ENCODE data around the gene PODXL2. TPM values are rescaled to one million over a fixed set of nuclear protein-coding genes. Genes with fewer than 3 reads are reported as not detected.

The PODXL2 gene
- polyA plus RNA-seq, 1 experiment, result 3.4 TPM

DNA sequence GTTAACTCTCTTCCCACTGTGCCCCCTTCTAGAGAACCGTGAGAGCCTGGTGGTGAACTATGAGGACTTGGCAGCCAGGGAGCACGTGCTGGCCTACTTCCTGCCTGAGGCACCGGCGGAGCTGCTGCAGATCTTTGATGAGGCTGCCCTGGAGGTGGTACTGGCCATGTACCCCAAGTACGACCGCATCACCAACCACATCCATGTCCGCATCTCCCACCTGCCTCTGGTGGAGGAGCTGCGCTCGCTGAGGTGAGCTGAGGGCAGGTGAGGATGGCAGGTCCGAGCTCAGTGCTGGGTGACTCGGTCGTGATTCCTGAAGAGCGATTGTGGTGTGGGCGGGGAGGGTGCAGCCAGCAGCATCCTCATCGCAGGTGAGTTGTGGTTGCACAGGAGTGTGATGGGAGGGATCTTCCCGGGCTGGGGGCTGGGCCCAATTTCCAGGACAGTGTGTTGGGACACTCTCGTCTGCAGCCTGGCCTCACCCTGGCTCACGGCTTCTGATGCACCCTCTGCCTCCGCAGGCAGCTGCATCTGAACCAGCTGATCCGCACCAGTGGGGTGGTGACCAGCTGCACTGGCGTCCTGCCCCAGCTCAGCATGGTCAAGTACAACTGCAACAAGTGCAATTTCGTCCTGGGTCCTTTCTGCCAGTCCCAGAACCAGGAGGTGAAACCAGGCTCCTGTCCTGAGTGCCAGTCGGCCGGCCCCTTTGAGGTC is 22.7 kb upstream of the PODXL2 start:
- Histone ChIP-seq H3K36me3 (ENCODE audit: control insufficient read depth, insufficient read depth, low read length) (peaks cover 8% of the 10 kb centered on the region), H3K27me3 (ENCODE audit: control insufficient read depth, insufficient read depth, low read length) (no peaks in the 10 kb centered on the region), H3K4me3 (ENCODE audit: low read depth, low read length) (no peak overlapping the region)
- CTCF ChIA-PET, result interaction anchor here (0.6 to 0.8 kb wide), 2 partner anchors 11 to 40 kb away, joined by 3 to 4 read pairs; no protein-coding TSS in a partner anchor
- TF ChIP-seq, protein P1, sequence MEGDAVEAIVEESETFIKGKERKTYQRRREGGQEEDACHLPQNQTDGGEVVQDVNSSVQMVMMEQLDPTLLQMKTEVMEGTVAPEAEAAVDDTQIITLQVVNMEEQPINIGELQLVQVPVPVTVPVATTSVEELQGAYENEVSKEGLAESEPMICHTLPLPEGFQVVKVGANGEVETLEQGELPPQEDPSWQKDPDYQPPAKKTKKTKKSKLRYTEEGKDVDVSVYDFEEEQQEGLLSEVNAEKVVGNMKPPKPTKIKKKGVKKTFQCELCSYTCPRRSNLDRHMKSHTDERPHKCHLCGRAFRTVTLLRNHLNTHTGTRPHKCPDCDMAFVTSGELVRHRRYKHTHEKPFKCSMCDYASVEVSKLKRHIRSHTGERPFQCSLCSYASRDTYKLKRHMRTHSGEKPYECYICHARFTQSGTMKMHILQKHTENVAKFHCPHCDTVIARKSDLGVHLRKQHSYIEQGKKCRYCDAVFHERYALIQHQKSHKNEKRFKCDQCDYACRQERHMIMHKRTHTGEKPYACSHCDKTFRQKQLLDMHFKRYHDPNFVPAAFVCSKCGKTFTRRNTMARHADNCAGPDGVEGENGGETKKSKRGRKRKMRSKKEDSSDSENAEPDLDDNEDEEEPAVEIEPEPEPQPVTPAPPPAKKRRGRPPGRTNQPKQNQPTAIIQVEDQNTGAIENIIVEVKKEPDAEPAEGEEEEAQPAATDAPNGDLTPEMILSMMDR (IDR thresholded peaks at IDR 0.05; ENCODE audit: insufficient read depth, low read depth, low read length), result no peak
- no peak for DNase-seq (ENCODE audit: low read depth)
- POLR2A ChIA-PET, result no interaction called here

DNA sequence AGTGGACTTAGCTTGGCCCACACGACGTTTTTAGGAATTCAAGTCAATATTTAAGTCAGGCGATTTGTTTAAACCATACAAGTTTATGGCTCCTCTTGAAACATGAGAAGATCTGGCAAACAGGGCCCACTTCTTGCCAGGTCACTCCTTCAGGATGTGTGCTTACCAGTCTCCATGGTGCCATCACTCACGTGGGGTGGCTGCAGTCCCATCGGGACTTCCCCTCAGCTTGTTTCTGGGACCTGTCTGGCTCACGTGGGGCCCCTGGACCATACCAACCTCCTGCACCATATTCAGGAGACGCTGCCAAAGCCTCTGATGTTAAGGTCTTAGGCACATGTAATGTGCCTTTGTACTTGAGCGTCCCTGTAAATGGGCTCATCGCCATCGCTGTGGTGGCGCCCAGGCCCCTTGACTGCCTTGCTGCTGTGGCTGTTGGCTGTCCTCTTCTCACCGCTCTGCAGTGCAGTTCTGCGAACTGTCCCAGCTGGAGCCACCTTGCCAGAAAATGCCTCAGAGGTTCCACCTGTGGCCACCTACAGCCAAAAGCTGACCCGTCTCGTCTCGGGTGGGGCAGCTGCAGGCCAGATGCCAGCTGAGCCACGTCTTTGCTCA is 21.9 kb upstream of the PODXL2 start:
- TF ChIP-seq, protein P1 (IDR thresholded peaks at IDR 0.05; ENCODE audit: insufficient read depth, low read depth, low read length), result no peak
- no peak for DNase-seq (ENCODE audit: low read depth)
- ChIA-PET POLR2A (no interaction called here), CTCF (no interaction called here)
- Histone ChIP-seq H3K27me3 (ENCODE audit: control insufficient read depth, insufficient read depth, low read length) (no peaks in the 10 kb centered on the region), H3K4me3 (ENCODE audit: low read depth, low read length) (no peak overlapping the region), H3K36me3 (ENCODE audit: control insufficient read depth, insufficient read depth, low read length) (peaks cover 8% of the 10 kb centered on the region)

DNA sequence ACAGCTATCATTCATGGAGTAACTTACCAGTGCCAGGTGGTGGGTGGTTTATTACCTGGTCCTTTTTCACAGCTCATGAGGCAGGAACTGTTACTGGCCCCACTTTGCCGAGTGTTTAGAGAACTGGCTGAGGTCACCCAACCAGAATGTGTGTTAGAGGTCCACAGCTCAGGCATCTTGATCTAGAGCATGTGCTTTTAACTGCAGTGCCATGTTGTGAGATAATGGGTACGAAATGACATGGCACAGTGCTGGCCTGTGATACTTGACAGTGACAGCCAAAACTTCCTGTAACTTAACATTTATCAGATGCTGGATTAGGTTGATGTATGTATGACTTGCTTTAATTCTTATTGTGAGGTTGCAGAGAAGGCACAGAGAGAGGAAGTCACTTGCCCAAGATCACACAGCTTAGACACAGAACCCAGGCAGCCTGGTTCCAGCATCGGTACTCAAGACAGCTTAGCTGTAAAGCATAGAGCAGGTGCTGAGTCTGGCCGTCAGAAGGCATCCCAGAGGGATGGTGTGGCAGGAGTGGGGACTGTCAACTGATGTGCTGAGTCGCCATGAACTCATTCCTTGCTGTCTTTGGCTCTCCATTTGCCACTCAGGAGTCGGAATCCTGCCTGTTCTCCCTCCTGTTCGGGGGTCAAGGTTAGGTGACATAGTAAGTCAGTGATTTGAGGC is 21.2 kb upstream of the PODXL2 start:
- ChIA-PET POLR2A (no interaction called here), CTCF (no interaction called here)
- Histone ChIP-seq H3K36me3 (ENCODE audit: control insufficient read depth, insufficient read depth, low read length) (peaks cover 8% of the 10 kb centered on the region), H3K27me3 (ENCODE audit: control insufficient read depth, insufficient read depth, low read length) (no peaks in the 10 kb centered on the region), H3K4me3 (ENCODE audit: low read depth, low read length) (no peak overlapping the region)
- TF ChIP-seq, protein P1 (IDR thresholded peaks at IDR 0.05; ENCODE audit: insufficient read depth, low read depth, low read length), result no peak
- no peak for DNase-seq (ENCODE audit: low read depth)

DNA sequence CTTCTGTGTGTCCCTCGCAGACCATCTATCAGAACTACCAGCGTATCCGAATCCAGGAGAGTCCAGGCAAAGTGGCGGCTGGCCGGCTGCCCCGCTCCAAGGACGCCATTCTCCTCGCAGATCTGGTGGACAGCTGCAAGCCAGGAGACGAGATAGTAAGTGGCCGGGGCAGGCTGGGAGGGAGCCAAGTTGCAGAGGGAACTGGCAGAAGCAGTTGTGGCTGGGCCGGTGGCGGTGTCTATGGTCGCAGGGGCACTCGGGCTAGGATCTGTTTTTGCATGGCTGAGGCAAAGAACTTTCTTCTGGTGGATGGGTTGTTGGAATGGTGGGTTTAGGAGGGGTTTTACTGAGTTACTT is 20.6 kb upstream of the PODXL2 start:
- TF ChIP-seq, protein P1 (IDR thresholded peaks at IDR 0.05; ENCODE audit: insufficient read depth, low read depth, low read length), result no peak
- POLR2A ChIA-PET, result no interaction called here
- CTCF ChIA-PET, result no interaction called here
- no peak for DNase-seq (ENCODE audit: low read depth)
- no peaks in the 10 kb centered on the region for H3K27me3 ChIP-seq (ENCODE audit: control insufficient read depth, insufficient read depth, low read length)
- no peak overlapping the region for H3K4me3 ChIP-seq (ENCODE audit: low read depth, low read length)
- peaks cover 8% of the 10 kb centered on the region for H3K36me3 ChIP-seq (ENCODE audit: control insufficient read depth, insufficient read depth, low read length)

DNA sequence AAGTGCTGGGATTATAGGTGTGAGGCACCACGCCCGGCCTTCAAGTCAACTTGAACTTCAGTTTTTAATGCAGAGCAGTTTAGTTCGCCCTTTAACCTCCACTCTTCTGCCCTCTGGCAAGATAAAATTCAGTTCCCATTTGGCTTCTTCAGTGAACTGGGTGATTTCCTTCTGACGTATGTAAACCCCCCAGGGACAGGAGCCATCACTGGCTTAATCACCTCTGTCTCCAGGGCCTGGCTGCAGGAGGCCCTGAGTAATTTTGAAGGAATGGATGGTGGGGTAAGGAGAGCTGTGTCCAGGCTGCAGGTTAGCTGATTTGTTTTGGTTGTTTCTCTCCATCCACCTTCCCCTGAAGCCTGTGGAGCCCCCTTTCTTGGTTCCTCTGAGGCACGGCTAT is 18.9 kb upstream of the PODXL2 start:
- no peak for DNase-seq (ENCODE audit: low read depth)
- peaks cover 5% of the 10 kb centered on the region for H3K36me3 ChIP-seq (ENCODE audit: control insufficient read depth, insufficient read depth, low read length)
- CTCF ChIA-PET, result interaction anchor here (0.7 to 1.5 kb wide), 2 partner anchors 11 to 41 kb away, joined by 3 read pairs; no protein-coding TSS in a partner anchor
- no peak overlapping the region for H3K4me3 ChIP-seq (ENCODE audit: low read depth, low read length)
- TF ChIP-seq, protein P1 (IDR thresholded peaks at IDR 0.05; ENCODE audit: insufficient read depth, low read depth, low read length), result no peak
- POLR2A ChIA-PET, result no interaction called here
- H3K27me3 ChIP-seq (ENCODE audit: control insufficient read depth, insufficient read depth, low read length), result no peaks in the 10 kb centered on the region
